HEK293 (cell line): ENCODE measurements around the gene PNPLA2.

Source experiments
- CTCF ChIA-PET: fragments of 350-600 bp; formaldehyde crosslinking; extraction: SDS; loops from one replicate; lab custom pipeline; 2021; ENCODE audit warnings: antibody characterized with exemption; lab: Yijun Ruan, JAX
- POLR2A ChIA-PET: fragments of 300-600 bp; formaldehyde crosslinking; extraction: SDS; loops from one replicate; lab custom pipeline; 2020; ENCODE audit warnings: antibody characterized with exemption, inconsistent platforms; lab: Yijun Ruan, JAX
- H3K27ac ChIP-seq: fragments of 200-500 bp; sonication (Bioruptor generic); 2 replicates; pipeline ENCODE4 v1.5.1; 2014; ENCODE audit warnings: low read depth, low read length, control low read depth, inconsistent platforms; ENCODE audit errors: extremely low read depth
- H3K36me3 ChIP-seq, 2 experiments: fragments of 200-500 bp in 1 of 2; sonication (Bioruptor generic) in 1 of 2; 1 replicate in 1 of 2; 2 replicates in 1 of 2; pipeline ENCODE4 v1.5.1; 2014 to 2017; ENCODE audit warnings: inconsistent platforms in 2 of 2, low read length in 2 of 2; ENCODE audit not compliant: control insufficient read depth in 2 of 2, insufficient read depth in 1 of 2
- H3K4me1 ChIP-seq: fragments of 200-500 bp; sonication (Bioruptor generic); 2 replicates; pipeline ENCODE4 v1.5.1; 2014; ENCODE audit warnings: mild to moderate bottlenecking, low read length, inconsistent platforms; ENCODE audit not compliant: control insufficient read depth, insufficient read depth
- H3K4me3 ChIP-seq: 2 replicates; pipeline ENCODE4 v1.5.1; 2011; ENCODE audit warnings: low read depth, mild to moderate bottlenecking, control low read depth, low read length, moderate library complexity
- H3K9me3 ChIP-seq: fragments of 200-500 bp; sonication (Bioruptor generic); 2 replicates; pipeline ENCODE4 v1.5.1; 2014; ENCODE audit warnings: low read depth, low read length, inconsistent platforms; ENCODE audit not compliant: control insufficient read depth, insufficient read depth
- FEZF1 ChIP-seq: fragments of 450-650 bp; formaldehyde crosslinking; IDR thresholded peaks from 2 replicates; pipeline ENCODE4 v1.5.1; 2016; ENCODE audit warnings: missing biosample characterization, missing genetic modification characterization
- KLF1 ChIP-seq: fragments of 450-650 bp; formaldehyde crosslinking; IDR thresholded peaks from 2 replicates; pipeline ENCODE4 v1.5.1; 2016; ENCODE audit warnings: missing biosample characterization, missing genetic modification characterization
- KLF10 ChIP-seq: fragments of 450-650 bp; IDR thresholded peaks from 2 replicates; pipeline ENCODE4 v1.5.1; 2018; ENCODE audit warnings: missing biosample characterization, mild to moderate bottlenecking, missing genetic modification characterization
- KLF8 ChIP-seq: fragments of 450-650 bp; formaldehyde crosslinking; IDR thresholded peaks from 2 replicates; pipeline ENCODE4 v1.5.1; 2016; ENCODE audit warnings: missing biosample characterization, missing genetic modification characterization
- SETDB1 ChIP-seq: IDR thresholded peaks from one replicate; pipeline ENCODE4 v1.6.1; 2017; ENCODE audit warnings: mild to moderate bottlenecking, low read length, moderate library complexity, mixed read lengths; ENCODE audit not compliant: insufficient read length
- SP2 ChIP-seq: fragments of 450-650 bp; formaldehyde crosslinking; IDR thresholded peaks from 2 replicates; pipeline ENCODE4 v1.5.1; 2016; ENCODE audit warnings: missing biosample characterization, missing genetic modification characterization
- ZBTB20 ChIP-seq: fragments of 450-650 bp; formaldehyde crosslinking; IDR thresholded peaks from 2 replicates; pipeline ENCODE4 v1.5.1; 2016; ENCODE audit warnings: missing biosample characterization, missing genetic modification characterization
- ZBTB48 ChIP-seq: fragments of 450-650 bp; formaldehyde crosslinking; IDR thresholded peaks from 2 replicates; pipeline ENCODE4 v1.5.1; 2016; ENCODE audit warnings: missing biosample characterization, missing genetic modification characterization
- ZEB2 ChIP-seq: fragments of 450-650 bp; formaldehyde crosslinking; IDR thresholded peaks from 2 replicates; pipeline ENCODE4 v1.5.1; 2016; ENCODE audit warnings: missing biosample characterization, missing genetic modification characterization
- ZFP37 ChIP-seq: fragments of 450-650 bp; formaldehyde crosslinking; IDR thresholded peaks from 2 replicates; pipeline ENCODE4 v1.5.1; 2016; ENCODE audit warnings: missing biosample characterization, missing genetic modification characterization
- ZNF112 ChIP-seq: fragments of 450-650 bp; formaldehyde crosslinking; IDR thresholded peaks from 2 replicates; pipeline ENCODE4 v1.5.0; 2017; ENCODE audit warnings: missing biosample characterization, missing genetic modification characterization
- ZNF121 ChIP-seq: fragments of 450-650 bp; formaldehyde crosslinking; IDR thresholded peaks from 2 replicates; pipeline ENCODE4 v1.5.1; 2016; ENCODE audit warnings: missing biosample characterization, missing genetic modification characterization
- ZNF146 ChIP-seq: fragments of 450-650 bp; formaldehyde crosslinking; IDR thresholded peaks from 2 replicates; pipeline ENCODE4 v1.5.1; 2016; ENCODE audit warnings: missing biosample characterization, missing genetic modification characterization
- ZNF223 ChIP-seq: fragments of 450-650 bp; formaldehyde crosslinking; IDR thresholded peaks from 2 replicates; pipeline ENCODE4 v1.5.1; 2016; ENCODE audit warnings: missing biosample characterization, missing genetic modification characterization
- ZNF335 ChIP-seq: fragments of 450-650 bp; formaldehyde crosslinking; conservative IDR thresholded peaks from 2 replicates; pipeline ENCODE4 v1.5.1; 2016; ENCODE audit warnings: missing biosample characterization, missing genetic modification characterization
- ZNF521 ChIP-seq: fragments of 450-650 bp; formaldehyde crosslinking; IDR thresholded peaks from 2 replicates; pipeline ENCODE4 v1.5.1; 2017; ENCODE audit warnings: missing biosample characterization, mild to moderate bottlenecking, missing genetic modification characterization
- ZNF561 ChIP-seq: fragments of 450-650 bp; IDR thresholded peaks from 2 replicates; pipeline ENCODE4 v1.5.1; 2018; ENCODE audit warnings: missing biosample characterization, missing genetic modification characterization, borderline replicate concordance
- ZNF621 ChIP-seq: fragments of 450-650 bp; formaldehyde crosslinking; IDR thresholded peaks from 2 replicates; pipeline ENCODE4 v1.5.1; 2017; ENCODE audit warnings: missing biosample characterization, missing genetic modification characterization
- ZNF626 ChIP-seq: fragments of 450-650 bp; sonication (Bioruptor Pico); formaldehyde crosslinking; IDR thresholded peaks from 2 replicates; pipeline ENCODE4 v1.5.1; 2018; ENCODE audit warnings: missing biosample characterization, missing genetic modification characterization, inconsistent platforms
- ZNF658 ChIP-seq: fragments of 450-650 bp; formaldehyde crosslinking; IDR thresholded peaks from 2 replicates; pipeline ENCODE4; 2016; ENCODE audit warnings: missing biosample characterization, missing genetic modification characterization
- ZNF791 ChIP-seq: fragments of 450-650 bp; formaldehyde crosslinking; IDR thresholded peaks from 2 replicates; pipeline ENCODE4 v1.5.1; 2016; ENCODE audit warnings: missing biosample characterization, missing genetic modification characterization
- ZSCAN16 ChIP-seq: fragments of 450-650 bp; formaldehyde crosslinking; IDR thresholded peaks from 2 replicates; pipeline ENCODE4 v1.5.1; 2016; ENCODE audit warnings: missing biosample characterization, missing genetic modification characterization
- TF ChIP-seq, protein P1 (sequence below): fragments of 450-650 bp; formaldehyde crosslinking; IDR thresholded peaks from 2 replicates; pipeline ENCODE4 v1.5.1; 2016; ENCODE audit warnings: missing biosample characterization, missing genetic modification characterization
- TF ChIP-seq, protein P2 (sequence below): fragments of 450-650 bp; formaldehyde crosslinking; IDR thresholded peaks from 2 replicates; pipeline ENCODE4 v1.5.1; 2017; ENCODE audit warnings: missing biosample characterization, missing genetic modification characterization
- TF ChIP-seq, protein P3 (sequence below): fragments of 450-650 bp; formaldehyde crosslinking; IDR thresholded peaks from 2 replicates; pipeline ENCODE4 v1.5.1; 2017; ENCODE audit warnings: missing biosample characterization, missing genetic modification characterization
- TF ChIP-seq, protein P4 (sequence below): fragments of 450-650 bp; formaldehyde crosslinking; IDR thresholded peaks from 2 replicates; pipeline ENCODE4 v1.5.1; 2016; ENCODE audit warnings: missing biosample characterization, missing genetic modification characterization
- TF ChIP-seq, protein P5 (sequence below): fragments of 450-650 bp; IDR thresholded peaks from 2 replicates; pipeline ENCODE4 v1.5.1; 2018; ENCODE audit warnings: missing biosample characterization, mild to moderate bottlenecking, missing genetic modification characterization

PNPLA2 gene

DNA sequence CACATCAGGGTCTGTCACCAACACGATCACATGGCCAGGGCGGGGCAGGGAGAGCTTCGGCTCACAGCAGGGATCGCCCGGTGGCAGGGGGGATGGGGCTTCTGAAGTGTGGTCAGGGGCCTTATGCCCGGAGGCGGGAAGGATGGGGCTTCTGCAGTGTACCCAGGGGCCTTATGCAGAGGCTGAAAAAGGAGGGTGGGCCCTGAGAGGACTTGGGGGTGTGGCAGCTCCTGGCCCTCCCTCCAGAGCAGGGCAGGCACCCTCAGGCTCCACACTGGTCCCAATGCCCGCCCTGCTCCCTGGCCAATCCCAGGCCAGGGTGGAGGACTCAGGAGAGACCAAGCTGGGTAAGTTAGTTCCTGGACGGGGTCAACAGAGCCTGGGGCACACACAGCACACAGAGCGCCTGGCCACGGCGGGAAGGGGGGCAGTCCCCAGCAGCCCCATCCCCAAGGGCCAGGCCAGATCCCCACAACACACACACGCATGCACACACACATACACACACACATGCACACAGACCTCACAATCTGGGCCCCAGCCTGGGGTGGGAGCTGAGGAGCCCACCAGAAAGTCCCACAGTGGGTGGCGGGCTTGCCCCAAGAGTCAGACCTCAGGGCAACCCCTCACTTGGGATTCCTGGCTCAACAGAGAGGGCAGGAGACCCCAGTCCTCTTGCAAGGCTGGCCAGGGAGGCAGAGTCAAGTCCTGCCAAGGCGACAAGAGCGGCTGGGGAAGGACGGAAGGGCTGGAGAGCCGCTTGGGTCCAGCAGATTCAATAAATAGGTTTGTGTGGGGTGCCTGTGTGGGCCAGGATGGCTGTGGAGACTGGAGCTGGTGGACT lies 27.8 kb upstream of the PNPLA2 start:
- peaks cover 0 to 41% of the 10 kb centered on the region in 2 experiments; a peak in 1 of 3 replicates for H3K36me3 ChIP-seq
- H3K4me3 ChIP-seq: no peak overlapping the region
- peaks cover 3% of the 10 kb centered on the region for H3K4me1 ChIP-seq
- no peaks in the 10 kb centered on the region for H3K9me3 ChIP-seq
- no peak overlapping the region for H3K27ac ChIP-seq
- CTCF ChIA-PET: interaction anchor here (0.7 kb wide), 1 partner anchor 257 kb away, joined by 4 read pairs; no protein-coding TSS in a partner anchor
- POLR2A ChIA-PET: interaction anchor here (0.5 to 2.2 kb wide), 7 partner anchors 14 to 105 kb away, joined by 3 to 11 read pairs (median 5); partner anchors contain the start of genes CRACR2B, GATD1, PNPLA2 and TMEM80
- TF ChIP-seq ZNF621 (tag by site-specific recombination) (no peak), ZNF335 (no peak), ZFP37 (tag by site-specific recombination) (no peak), ZBTB48 (tag by site-specific recombination) (0 out of 2 replicates have a peak, but pooled peaks have one; percentile 20), ZNF121 (tag by site-specific recombination) (no peak), ZSCAN16 (no peak), KLF1 (peak; percentile 34), ZNF112 (tag by site-specific recombination) (no peak), KLF10 (tag by site-specific recombination) (peak; percentile 39; the same call in 1 of the 2 replicates), SP2 (tag by site-specific recombination) (peak; percentile 77), ZNF521 (tag by site-specific recombination) (no peak), ZNF223 (no peak), FEZF1 (tag by site-specific recombination) (no peak), ZNF658 (tag by site-specific recombination) (no peak), ZEB2 (no peak), ZNF561 (tag by site-specific recombination) (no peak), SETDB1 (no peak), ZBTB20 (no peak), KLF8 (tag by site-specific recombination) (peak; percentile 39; the same call in 1 of the 2 replicates), ZNF626 (tag by site-specific recombination) (no peak), ZNF146 (tag by site-specific recombination) (no peak), ZNF791 (no peak)
- TF ChIP-seq, protein P1, sequence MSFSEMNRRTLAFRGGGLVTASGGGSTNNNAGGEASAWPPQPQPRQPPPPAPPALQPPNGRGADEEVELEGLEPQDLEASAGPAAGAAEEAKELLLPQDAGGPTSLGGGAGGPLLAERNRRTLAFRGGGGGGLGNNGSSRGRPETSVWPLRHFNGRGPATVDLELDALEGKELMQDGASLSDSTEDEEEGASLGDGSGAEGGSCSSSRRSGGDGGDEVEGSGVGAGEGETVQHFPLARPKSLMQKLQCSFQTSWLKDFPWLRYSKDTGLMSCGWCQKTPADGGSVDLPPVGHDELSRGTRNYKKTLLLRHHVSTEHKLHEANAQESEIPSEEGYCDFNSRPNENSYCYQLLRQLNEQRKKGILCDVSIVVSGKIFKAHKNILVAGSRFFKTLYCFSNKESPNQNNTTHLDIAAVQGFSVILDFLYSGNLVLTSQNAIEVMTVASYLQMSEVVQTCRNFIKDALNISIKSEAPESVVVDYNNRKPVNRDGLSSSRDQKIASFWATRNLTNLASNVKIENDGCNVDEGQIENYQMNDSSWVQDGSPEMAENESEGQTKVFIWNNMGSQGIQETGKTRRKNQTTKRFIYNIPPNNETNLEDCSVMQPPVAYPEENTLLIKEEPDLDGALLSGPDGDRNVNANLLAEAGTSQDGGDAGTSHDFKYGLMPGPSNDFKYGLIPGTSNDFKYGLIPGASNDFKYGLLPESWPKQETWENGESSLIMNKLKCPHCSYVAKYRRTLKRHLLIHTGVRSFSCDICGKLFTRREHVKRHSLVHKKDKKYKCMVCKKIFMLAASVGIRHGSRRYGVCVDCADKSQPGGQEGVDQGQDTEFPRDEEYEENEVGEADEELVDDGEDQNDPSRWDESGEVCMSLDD (tag by site-specific recombination): no peak
- TF ChIP-seq, protein P2, sequence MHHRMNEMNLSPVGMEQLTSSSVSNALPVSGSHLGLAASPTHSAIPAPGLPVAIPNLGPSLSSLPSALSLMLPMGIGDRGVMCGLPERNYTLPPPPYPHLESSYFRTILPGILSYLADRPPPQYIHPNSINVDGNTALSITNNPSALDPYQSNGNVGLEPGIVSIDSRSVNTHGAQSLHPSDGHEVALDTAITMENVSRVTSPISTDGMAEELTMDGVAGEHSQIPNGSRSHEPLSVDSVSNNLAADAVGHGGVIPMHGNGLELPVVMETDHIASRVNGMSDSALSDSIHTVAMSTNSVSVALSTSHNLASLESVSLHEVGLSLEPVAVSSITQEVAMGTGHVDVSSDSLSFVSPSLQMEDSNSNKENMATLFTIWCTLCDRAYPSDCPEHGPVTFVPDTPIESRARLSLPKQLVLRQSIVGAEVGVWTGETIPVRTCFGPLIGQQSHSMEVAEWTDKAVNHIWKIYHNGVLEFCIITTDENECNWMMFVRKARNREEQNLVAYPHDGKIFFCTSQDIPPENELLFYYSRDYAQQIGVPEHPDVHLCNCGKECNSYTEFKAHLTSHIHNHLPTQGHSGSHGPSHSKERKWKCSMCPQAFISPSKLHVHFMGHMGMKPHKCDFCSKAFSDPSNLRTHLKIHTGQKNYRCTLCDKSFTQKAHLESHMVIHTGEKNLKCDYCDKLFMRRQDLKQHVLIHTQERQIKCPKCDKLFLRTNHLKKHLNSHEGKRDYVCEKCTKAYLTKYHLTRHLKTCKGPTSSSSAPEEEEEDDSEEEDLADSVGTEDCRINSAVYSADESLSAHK (tag by site-specific recombination): no peak
- TF ChIP-seq, protein P3, sequence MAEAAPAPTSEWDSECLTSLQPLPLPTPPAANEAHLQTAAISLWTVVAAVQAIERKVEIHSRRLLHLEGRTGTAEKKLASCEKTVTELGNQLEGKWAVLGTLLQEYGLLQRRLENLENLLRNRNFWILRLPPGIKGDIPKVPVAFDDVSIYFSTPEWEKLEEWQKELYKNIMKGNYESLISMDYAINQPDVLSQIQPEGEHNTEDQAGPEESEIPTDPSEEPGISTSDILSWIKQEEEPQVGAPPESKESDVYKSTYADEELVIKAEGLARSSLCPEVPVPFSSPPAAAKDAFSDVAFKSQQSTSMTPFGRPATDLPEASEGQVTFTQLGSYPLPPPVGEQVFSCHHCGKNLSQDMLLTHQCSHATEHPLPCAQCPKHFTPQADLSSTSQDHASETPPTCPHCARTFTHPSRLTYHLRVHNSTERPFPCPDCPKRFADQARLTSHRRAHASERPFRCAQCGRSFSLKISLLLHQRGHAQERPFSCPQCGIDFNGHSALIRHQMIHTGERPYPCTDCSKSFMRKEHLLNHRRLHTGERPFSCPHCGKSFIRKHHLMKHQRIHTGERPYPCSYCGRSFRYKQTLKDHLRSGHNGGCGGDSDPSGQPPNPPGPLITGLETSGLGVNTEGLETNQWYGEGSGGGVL: no peak
- TF ChIP-seq, protein P4, sequence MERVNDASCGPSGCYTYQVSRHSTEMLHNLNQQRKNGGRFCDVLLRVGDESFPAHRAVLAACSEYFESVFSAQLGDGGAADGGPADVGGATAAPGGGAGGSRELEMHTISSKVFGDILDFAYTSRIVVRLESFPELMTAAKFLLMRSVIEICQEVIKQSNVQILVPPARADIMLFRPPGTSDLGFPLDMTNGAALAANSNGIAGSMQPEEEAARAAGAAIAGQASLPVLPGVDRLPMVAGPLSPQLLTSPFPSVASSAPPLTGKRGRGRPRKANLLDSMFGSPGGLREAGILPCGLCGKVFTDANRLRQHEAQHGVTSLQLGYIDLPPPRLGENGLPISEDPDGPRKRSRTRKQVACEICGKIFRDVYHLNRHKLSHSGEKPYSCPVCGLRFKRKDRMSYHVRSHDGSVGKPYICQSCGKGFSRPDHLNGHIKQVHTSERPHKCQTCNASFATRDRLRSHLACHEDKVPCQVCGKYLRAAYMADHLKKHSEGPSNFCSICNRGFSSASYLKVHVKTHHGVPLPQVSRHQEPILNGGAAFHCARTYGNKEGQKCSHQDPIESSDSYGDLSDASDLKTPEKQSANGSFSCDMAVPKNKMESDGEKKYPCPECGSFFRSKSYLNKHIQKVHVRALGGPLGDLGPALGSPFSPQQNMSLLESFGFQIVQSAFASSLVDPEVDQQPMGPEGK (tag by site-specific recombination): peak; percentile 80
- TF ChIP-seq, protein P5, sequence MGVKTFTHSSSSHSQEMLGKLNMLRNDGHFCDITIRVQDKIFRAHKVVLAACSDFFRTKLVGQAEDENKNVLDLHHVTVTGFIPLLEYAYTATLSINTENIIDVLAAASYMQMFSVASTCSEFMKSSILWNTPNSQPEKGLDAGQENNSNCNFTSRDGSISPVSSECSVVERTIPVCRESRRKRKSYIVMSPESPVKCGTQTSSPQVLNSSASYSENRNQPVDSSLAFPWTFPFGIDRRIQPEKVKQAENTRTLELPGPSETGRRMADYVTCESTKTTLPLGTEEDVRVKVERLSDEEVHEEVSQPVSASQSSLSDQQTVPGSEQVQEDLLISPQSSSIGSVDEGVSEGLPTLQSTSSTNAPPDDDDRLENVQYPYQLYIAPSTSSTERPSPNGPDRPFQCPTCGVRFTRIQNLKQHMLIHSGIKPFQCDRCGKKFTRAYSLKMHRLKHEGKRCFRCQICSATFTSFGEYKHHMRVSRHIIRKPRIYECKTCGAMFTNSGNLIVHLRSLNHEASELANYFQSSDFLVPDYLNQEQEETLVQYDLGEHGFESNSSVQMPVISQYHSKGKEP: no peak
